K562 (cell line): ENCODE data around the gene HBQ1. TPM values are rescaled to one million over a fixed set of nuclear protein-coding genes. Genes with fewer than 3 reads are reported as not detected.

Experiments used
- CBX5 ChIP-seq: IDR thresholded peaks from 2 replicates; pipeline ENCODE4 v1.6.1; 2014; ENCODE audit warnings: low read depth, borderline replicate concordance
- CREM ChIP-seq: IDR thresholded peaks from 2 replicates; pipeline ENCODE4 v1.6.1; 2014; ENCODE audit warnings: antibody characterized with exemption, low read depth
- ERF ChIP-seq: fragments of 450-650 bp; formaldehyde crosslinking; IDR thresholded peaks from 2 replicates; pipeline ENCODE4 v1.4.0; 2020; ENCODE audit warnings: mild to moderate bottlenecking, mixed read lengths
- FOXA3 ChIP-seq, 2 experiments: fragments of 450-650 bp in 1 of 2; sonication (generic) in 1 of 2; formaldehyde crosslinking; IDR thresholded peaks in 1 of 2; conservative IDR thresholded peaks in 1 of 2; 2 replicates each; pipeline versions ENCODE4 v1.4.0 to v1.8.0; 2020 to 2022; ENCODE audit warnings: mild to moderate bottlenecking in 2 of 2, missing genetic modification reagents in 1 of 2
- FOXP4 ChIP-seq: sonication (generic); formaldehyde crosslinking; IDR thresholded peaks from 2 replicates; pipeline ENCODE4 v1.8.0; 2022; ENCODE audit warnings: mild to moderate bottlenecking, missing genetic modification reagents, borderline replicate concordance
- GATAD2A ChIP-seq: fragments of 450-650 bp; IDR thresholded peaks from 2 replicates; pipeline ENCODE4 v1.6.1; 2017
- LEF1 ChIP-seq: fragments of 450-650 bp; IDR thresholded peaks from 2 replicates; pipeline ENCODE4 v1.6.1; 2016; ENCODE audit warnings: mild to moderate bottlenecking
- MNT ChIP-seq, 2 experiments: fragments of 450-650 bp; conservative IDR thresholded peaks; 2 replicates each; pipeline ENCODE4 v1.6.1; 2017; ENCODE audit warnings: mild to moderate bottlenecking in 2 of 2, moderate library complexity in 2 of 2
- NFATC3 ChIP-seq: fragments of 450-650 bp; IDR thresholded peaks from 2 replicates; pipeline ENCODE4 v1.6.1; 2017; ENCODE audit warnings: mild to moderate bottlenecking
- PHF8 ChIP-seq: fragments of 200-600 bp; sonication (generic); IDR thresholded peaks from 2 replicates; pipeline ENCODE4 v1.6.1; 2012; ENCODE audit warnings: mixed run types, mild to moderate bottlenecking, inconsistent platforms, low read length, moderate library complexity, borderline replicate concordance
- POLR2G ChIP-seq: fragments of 200-400 bp; formaldehyde crosslinking; IDR thresholded peaks from 2 replicates; pipeline ENCODE4 v1.6.1; 2017; ENCODE audit warnings: low read depth, mild to moderate bottlenecking, antibody characterized with exemption, low read length, moderate library complexity
- SMARCA5 ChIP-seq: fragments of 450-650 bp; IDR thresholded peaks from 2 replicates; pipeline ENCODE4 v1.6.1; 2016
- SP1 ChIP-seq: sonication (generic); formaldehyde crosslinking; IDR thresholded peaks from 2 replicates; pipeline ENCODE4 v1.8.1; 2022; ENCODE audit warnings: mild to moderate bottlenecking, missing genetic modification reagents
- STAT6 ChIP-seq: sonication (generic); formaldehyde crosslinking; IDR thresholded peaks from 2 replicates; pipeline ENCODE4 v1.8.1; 2023; ENCODE audit warnings: mild to moderate bottlenecking, missing genetic modification reagents
- TAF9B ChIP-seq: fragments of 450-650 bp; IDR thresholded peaks from 2 replicates; pipeline ENCODE4 v1.6.1; 2018; ENCODE audit warnings: mild to moderate bottlenecking; ENCODE audit not compliant: partially characterized antibody
- TFAP4 ChIP-seq: sonication (generic); formaldehyde crosslinking; IDR thresholded peaks from 2 replicates; pipeline ENCODE4 v1.8.0; 2022; ENCODE audit warnings: missing genetic modification reagents, mild to moderate bottlenecking, moderate library complexity, borderline replicate concordance
- YBX1 ChIP-seq: fragments of 450-650 bp; IDR thresholded peaks from 2 replicates; pipeline ENCODE4 v1.7.1; 2016; ENCODE audit warnings: mild to moderate bottlenecking
- ZNF140 ChIP-seq: fragments of 250-450 bp; sonication (Bioruptor Pico); IDR thresholded peaks from 2 replicates; pipeline ENCODE4 v1.8.0; 2021; ENCODE audit warnings: moderate library complexity, mild to moderate bottlenecking, inconsistent platforms
- ZNF511 ChIP-seq: sonication (generic); formaldehyde crosslinking; IDR thresholded peaks from 2 replicates; pipeline ENCODE4 v1.8.0; 2022; ENCODE audit warnings: mild to moderate bottlenecking, missing genetic modification reagents
- ZNF583 ChIP-seq: fragments of 250-450 bp; sonication (Bioruptor Pico); IDR thresholded peaks from 2 replicates; pipeline ENCODE4 v1.4.0; 2020
- polyA plus RNA-seq, 8 experiments: library from polyadenylated mRNA; depleted of rRNA in 4 of 8; stranded (reverse) in 5 of 8; unstranded in 3 of 8; fragments of >200 nt; fragmentation: Nextera tagmentation in 2 of 8; fragmentation: Illumina TruSeq in 1 of 8; extraction: Ambion mirVana in 2 of 8; extraction: Trizol in 1 of 8; gene quantifications; 2 replicates each; pipeline versions ENCODE4 v1.2.1 to v1.2.3, GENCODE V29; 2011 to 2014; ENCODE audit warnings: inconsistent platforms in 1 of 8, missing spikeins in 1 of 8
- total RNA-seq, 7 experiments: library from RNA; depleted of rRNA in 6 of 7; stranded (reverse); fragments of >200 nt in 6 of 7; fragmentation: Illumina TruSeq in 2 of 7; extraction: Trizol in 2 of 7; gene quantifications; 2 replicates each; pipeline versions ENCODE4 v1.2.1 to v1.2.3, GENCODE V29; 2011 to 2021; ENCODE audit warnings: low replicate concordance in 1 of 7

Gene HBQ1
- total and polyA plus RNA-seq, 9 of the 15 experiments (the other 6 are each of a cell fraction or from before 2014, with no cell fraction given): 2.3 to 190 (median 19.8) TPM

- TF ChIP-seq CBX5 (0 out of 2 replicates have a peak, but pooled peaks have one; percentile 42), SMARCA5 (no peak), PHF8 (peak; percentile 100), TFAP4 (CRISPR knock-in tag) (peak; percentile 82), MNT (conservative IDR thresholded peaks at IDR 0.05) (peak; percentile 67 to 88; a peak in 3 of 4 replicates), LEF1 (no peak), ZNF140 (CRISPR knock-in tag) (no peak), NFATC3 (no peak), FOXA3 (CRISPR knock-in tag; conservative IDR thresholded peaks at IDR 0.05 in 1 of 2, IDR thresholded peaks at IDR 0.05 in 1 of 2) (peak in 1 of 2 experiments; percentile 64; a peak in 1 of 4 replicates), ERF (CRISPR knock-in tag) (0 out of 2 replicates have a peak, but pooled peaks have one; percentile 41), SP1 (CRISPR knock-in tag) (peak; percentile 83), ZNF583 (CRISPR knock-in tag) (peak; percentile 76; the same call in 1 of the 2 replicates), POLR2G (peak; percentile 99), FOXP4 (peak; percentile 86; the same call in 1 of the 2 replicates), GATAD2A (0 out of 2 replicates have a peak, but pooled peaks have one; percentile 36), CREM (peak; percentile 98), ZNF511 (CRISPR knock-in tag) (peak; percentile 98), TAF9B (peak; percentile 22), YBX1 (no peak), STAT6 (CRISPR knock-in tag) (no peak)
Observed at GRCh38 chr16:228852-229730, 48.8 kb downstream of the HBQ1 start, which contains the start of gene LUC7L (continued).
